HEK293 (cell line): ENCODE data around the gene ARIH2.

Source experiments
- GLI4 ChIP-seq: fragments of 450-650 bp; formaldehyde crosslinking; IDR thresholded peaks from 2 replicates; pipeline ENCODE4 v1.5.1; 2016; ENCODE audit warnings: missing biosample characterization, missing genetic modification characterization
- PBX3 ChIP-seq: sonication (generic); formaldehyde crosslinking; IDR thresholded peaks from 2 replicates; pipeline ENCODE4 v1.8.1; 2022; ENCODE audit warnings: mild to moderate bottlenecking, moderate library complexity, missing genetic modification reagents
- ZNF133 ChIP-seq: fragments of 450-650 bp; formaldehyde crosslinking; IDR thresholded peaks from 2 replicates; pipeline ENCODE4 v1.5.1; 2016; ENCODE audit warnings: missing biosample characterization, missing genetic modification characterization
- ZNF2 ChIP-seq: fragments of 450-650 bp; formaldehyde crosslinking; IDR thresholded peaks from 2 replicates; pipeline ENCODE4 v1.5.1; 2016; ENCODE audit warnings: missing biosample characterization, missing genetic modification characterization
- ZNF23 ChIP-seq: fragments of 450-650 bp; formaldehyde crosslinking; IDR thresholded peaks from 2 replicates; pipeline ENCODE4 v1.5.1; 2016; ENCODE audit warnings: missing biosample characterization, missing genetic modification characterization, borderline replicate concordance
- ZNF274 ChIP-seq, 2 experiments: fragments of 200-500 bp in 1 of 2; fragments of 450-650 bp in 1 of 2; sonication (Bioruptor generic) in 1 of 2; formaldehyde crosslinking in 1 of 2; IDR thresholded peaks; 2 replicates each; pipeline versions ENCODE4 v1.5.1 to v1.6.1; 2014 to 2016; ENCODE audit warnings: borderline replicate concordance in 1 of 2, inconsistent platforms in 1 of 2, low read length in 1 of 2, missing biosample characterization in 1 of 2, missing genetic modification characterization in 1 of 2
- ZNF624 ChIP-seq: fragments of 450-650 bp; formaldehyde crosslinking; IDR thresholded peaks from 2 replicates; pipeline ENCODE4 v1.5.1; 2017; ENCODE audit warnings: missing biosample characterization, missing genetic modification characterization
- ZSCAN16 ChIP-seq: fragments of 450-650 bp; formaldehyde crosslinking; IDR thresholded peaks from 2 replicates; pipeline ENCODE4 v1.5.1; 2016; ENCODE audit warnings: missing biosample characterization, missing genetic modification characterization
- TF ChIP-seq, protein P1 (sequence below): fragments of 450-650 bp; formaldehyde crosslinking; IDR thresholded peaks from 2 replicates; pipeline ENCODE4 v1.5.1; 2016; ENCODE audit warnings: missing biosample characterization, missing genetic modification characterization
- TF ChIP-seq, protein P2 (sequence below): fragments of 450-650 bp; formaldehyde crosslinking; IDR thresholded peaks from 2 replicates; pipeline ENCODE4 v1.5.1; 2016; ENCODE audit warnings: missing biosample characterization, missing genetic modification characterization

DNA sequence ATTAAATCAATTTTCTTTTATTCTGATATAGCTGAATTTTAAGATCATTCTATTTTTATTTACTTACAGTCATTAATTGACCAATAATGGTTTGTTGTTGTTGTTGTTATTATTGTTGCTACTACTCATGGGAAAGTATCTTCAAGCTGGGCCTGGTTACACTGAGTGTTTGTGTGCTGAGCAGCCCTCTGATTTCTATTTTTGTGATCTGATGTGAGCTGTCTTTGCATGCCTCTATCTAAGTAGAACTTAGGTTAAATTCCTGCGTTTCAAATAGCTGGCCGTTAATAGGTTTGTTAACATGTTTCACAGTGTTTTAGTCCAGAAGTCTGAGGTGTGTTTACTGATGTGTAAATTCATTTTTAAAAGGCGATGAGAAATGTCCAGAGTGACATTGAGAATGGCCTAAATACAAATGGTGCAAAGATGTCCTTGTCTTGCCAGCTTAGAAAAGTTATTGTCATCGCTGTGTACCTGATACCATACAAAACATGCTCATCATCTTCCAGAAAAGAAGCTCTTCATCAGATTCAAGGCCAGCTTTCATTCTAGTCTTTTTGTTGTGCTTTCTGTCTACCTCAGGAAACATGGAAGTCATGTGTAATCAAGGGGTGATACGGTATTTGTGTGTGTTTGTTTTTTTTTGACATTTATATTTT lies 15.8 kb downstream of the ARIH2 start:
- TF ChIP-seq PBX3 (CRISPR knock-in tag) (no peak), ZNF23 (tag by site-specific recombination) (no peak), ZNF274 (IDR thresholded peaks at IDR 0.05; ENCODE audit: low read length) (no peak), ZNF274 (tag by site-specific recombination; IDR thresholded peaks at IDR 0.05; ENCODE audit: borderline replicate concordance) (no peak), ZSCAN16 (tag by site-specific recombination) (no peak), ZNF624 (tag by site-specific recombination) (no peak), GLI4 (no peak), ZNF2 (tag by site-specific recombination) (no peak), ZNF133 (no peak)
- TF ChIP-seq, protein P1, sequence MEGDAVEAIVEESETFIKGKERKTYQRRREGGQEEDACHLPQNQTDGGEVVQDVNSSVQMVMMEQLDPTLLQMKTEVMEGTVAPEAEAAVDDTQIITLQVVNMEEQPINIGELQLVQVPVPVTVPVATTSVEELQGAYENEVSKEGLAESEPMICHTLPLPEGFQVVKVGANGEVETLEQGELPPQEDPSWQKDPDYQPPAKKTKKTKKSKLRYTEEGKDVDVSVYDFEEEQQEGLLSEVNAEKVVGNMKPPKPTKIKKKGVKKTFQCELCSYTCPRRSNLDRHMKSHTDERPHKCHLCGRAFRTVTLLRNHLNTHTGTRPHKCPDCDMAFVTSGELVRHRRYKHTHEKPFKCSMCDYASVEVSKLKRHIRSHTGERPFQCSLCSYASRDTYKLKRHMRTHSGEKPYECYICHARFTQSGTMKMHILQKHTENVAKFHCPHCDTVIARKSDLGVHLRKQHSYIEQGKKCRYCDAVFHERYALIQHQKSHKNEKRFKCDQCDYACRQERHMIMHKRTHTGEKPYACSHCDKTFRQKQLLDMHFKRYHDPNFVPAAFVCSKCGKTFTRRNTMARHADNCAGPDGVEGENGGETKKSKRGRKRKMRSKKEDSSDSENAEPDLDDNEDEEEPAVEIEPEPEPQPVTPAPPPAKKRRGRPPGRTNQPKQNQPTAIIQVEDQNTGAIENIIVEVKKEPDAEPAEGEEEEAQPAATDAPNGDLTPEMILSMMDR (tag by site-specific recombination), result no peak
- TF ChIP-seq, protein P2, sequence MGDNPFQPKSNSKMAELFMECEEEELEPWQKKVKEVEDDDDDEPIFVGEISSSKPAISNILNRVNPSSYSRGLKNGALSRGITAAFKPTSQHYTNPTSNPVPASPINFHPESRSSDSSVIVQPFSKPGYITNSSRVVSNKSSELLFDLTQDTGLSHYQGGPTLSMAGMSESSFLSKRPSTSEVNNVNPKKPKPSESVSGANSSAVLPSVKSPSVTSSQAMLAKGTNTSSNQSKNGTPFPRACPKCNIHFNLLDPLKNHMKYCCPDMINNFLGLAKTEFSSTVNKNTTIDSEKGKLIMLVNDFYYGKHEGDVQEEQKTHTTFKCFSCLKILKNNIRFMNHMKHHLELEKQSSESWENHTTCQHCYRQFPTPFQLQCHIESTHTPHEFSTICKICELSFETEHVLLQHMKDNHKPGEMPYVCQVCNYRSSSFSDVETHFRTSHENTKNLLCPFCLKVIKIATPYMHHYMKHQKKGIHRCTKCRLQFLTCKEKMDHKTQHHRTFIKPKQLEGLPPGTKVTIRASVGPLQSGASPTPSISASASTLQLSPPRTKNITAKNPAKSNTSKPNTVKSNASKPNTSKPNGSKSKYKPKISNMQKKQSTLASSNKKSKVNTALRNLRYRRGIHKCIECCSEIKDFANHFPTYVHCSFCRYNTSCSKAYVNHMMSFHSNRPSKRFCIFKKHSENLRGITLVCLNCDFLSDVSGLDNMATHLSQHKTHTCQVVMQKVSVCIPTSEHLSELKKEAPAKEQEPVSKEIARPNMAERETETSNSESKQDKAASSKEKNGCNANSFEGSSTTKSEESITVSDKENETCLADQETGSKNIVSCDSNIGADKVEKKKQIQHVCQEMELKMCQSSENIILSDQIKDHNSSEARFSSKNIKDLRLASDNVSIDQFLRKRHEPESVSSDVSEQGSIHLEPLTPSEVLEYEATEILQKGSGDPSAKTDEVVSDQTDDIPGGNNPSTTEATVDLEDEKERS, result no peak
